GM12891 (cell line): Measurements from ENCODE around the gene TMEM231.

Source experiments
- DNase-seq: peaks from one replicate; pipeline ENCODE4 v3.0.0; 2011; ENCODE audit warnings: low spot score; ENCODE audit not compliant: insufficient read length
- FAIRE-seq: peaks from 2 replicates; lab custom pipeline; 2011; peaks lifted over from hg19 to GRCh38; lab: Jason Lieb, UNC
- PAX5 ChIP-seq: IDR thresholded peaks from 2 replicates; pipeline ENCODE4 v1.6.1; 2011; ENCODE audit warnings: low read length, moderate library complexity, mild to moderate bottlenecking; ENCODE audit not compliant: insufficient read depth, severe bottlenecking
- POLR2A ChIP-seq: IDR thresholded peaks from 2 replicates; pipeline ENCODE4 v1.6.1; 2011; ENCODE audit warnings: low read depth, low read length, control low read depth
- POLR2AphosphoS5 ChIP-seq: IDR thresholded peaks from 2 replicates; pipeline ENCODE4 v1.6.1; 2011; ENCODE audit warnings: low read depth, low read length, control low read depth
- POU2F2 ChIP-seq: IDR thresholded peaks from 2 replicates; pipeline ENCODE4 v1.6.1; 2011; ENCODE audit warnings: low read depth, mild to moderate bottlenecking, control low read depth, low read length, moderate library complexity
- SPI1 ChIP-seq: IDR thresholded peaks from 2 replicates; pipeline ENCODE4 v1.6.1; 2011; ENCODE audit warnings: low read depth, low read length, control low read depth
- TAF1 ChIP-seq: IDR thresholded peaks from 2 replicates; pipeline ENCODE4 v1.6.1; 2011; ENCODE audit warnings: low read depth, low read length, control low read depth

TMEM231 gene

GRCh38 chr16:75491876-75492275, 64.2 kb downstream of the TMEM231 start:
- TF ChIP-seq POLR2AphosphoS5, result no peak
- no peak for TF ChIP-seq PAX5
- no peak for TF ChIP-seq TAF1
- no peak for TF ChIP-seq POLR2A
- no peak for TF ChIP-seq POU2F2
- TF ChIP-seq SPI1, result no peak
- no peak for DNase-seq
- no peak for FAIRE-seq

DNA sequence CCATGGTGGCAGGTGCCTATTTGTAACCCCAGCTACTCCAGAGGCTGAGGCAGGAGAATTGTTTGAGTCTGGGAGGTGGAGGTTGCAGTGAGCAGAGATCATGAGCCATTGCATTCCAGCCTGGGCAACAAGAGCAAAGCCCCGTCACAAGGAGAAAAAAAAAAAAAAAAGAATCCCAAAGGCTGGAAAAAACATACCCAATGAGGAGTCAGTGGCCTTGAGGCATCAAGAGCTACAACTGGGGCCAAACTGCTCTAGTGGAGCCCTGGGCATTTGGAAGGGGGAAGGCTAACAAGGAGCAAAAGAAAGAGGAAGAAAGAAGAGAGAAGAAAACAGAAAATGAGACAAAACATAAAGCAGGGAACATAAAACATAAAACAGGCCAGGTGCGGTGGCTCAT, 67.7 kb downstream of the TMEM231 start:
- FAIRE-seq (no peak), DNase-seq (no peak)
- no peak for TF ChIP-seq POLR2A
- TF ChIP-seq POU2F2, result no peak
- no peak for TF ChIP-seq TAF1
- TF ChIP-seq PAX5, result no peak
- TF ChIP-seq POLR2AphosphoS5, result no peak
- TF ChIP-seq SPI1, result no peak
